22Rv1 (cell line): Measurements from ENCODE around the gene KCNG4.

ENCODE experiments used
- H3K27ac ChIP-seq: fragments of 450-650 bp; 2 replicates; pipeline ENCODE4 v1.5.1; 2017
- CTCF ChIP-seq: fragments of 450-650 bp; IDR thresholded peaks from 2 replicates; pipeline ENCODE4 v1.5.1; 2017; ENCODE audit warnings: mild to moderate bottlenecking
- ZFX ChIP-seq: fragments of 450-650 bp; IDR thresholded peaks from 2 replicates; pipeline ENCODE4 v1.6.1; 2017; ENCODE audit warnings: antibody characterized with exemption, borderline replicate concordance

The KCNG4 gene

GRCh38 chr16:84183572-84183875, 56.3 kb downstream of the KCNG4 start:
- no peak overlapping the region for H3K27ac ChIP-seq
- TF ChIP-seq CTCF (no peak), ZFX (no peak)

- TF ChIP-seq ZFX (no peak), CTCF (no peak)
- no peak overlapping the region for H3K27ac ChIP-seq
These were observed 56.9 kb downstream of the KCNG4 start for GRCh38 chr16:84182680-84183571.

GRCh38 chr16:84182104-84182503, 57.7 kb downstream of the KCNG4 start:
- no peak overlapping the region for H3K27ac ChIP-seq
- TF ChIP-seq CTCF: no peak
- TF ChIP-seq ZFX: no peak

DNA sequence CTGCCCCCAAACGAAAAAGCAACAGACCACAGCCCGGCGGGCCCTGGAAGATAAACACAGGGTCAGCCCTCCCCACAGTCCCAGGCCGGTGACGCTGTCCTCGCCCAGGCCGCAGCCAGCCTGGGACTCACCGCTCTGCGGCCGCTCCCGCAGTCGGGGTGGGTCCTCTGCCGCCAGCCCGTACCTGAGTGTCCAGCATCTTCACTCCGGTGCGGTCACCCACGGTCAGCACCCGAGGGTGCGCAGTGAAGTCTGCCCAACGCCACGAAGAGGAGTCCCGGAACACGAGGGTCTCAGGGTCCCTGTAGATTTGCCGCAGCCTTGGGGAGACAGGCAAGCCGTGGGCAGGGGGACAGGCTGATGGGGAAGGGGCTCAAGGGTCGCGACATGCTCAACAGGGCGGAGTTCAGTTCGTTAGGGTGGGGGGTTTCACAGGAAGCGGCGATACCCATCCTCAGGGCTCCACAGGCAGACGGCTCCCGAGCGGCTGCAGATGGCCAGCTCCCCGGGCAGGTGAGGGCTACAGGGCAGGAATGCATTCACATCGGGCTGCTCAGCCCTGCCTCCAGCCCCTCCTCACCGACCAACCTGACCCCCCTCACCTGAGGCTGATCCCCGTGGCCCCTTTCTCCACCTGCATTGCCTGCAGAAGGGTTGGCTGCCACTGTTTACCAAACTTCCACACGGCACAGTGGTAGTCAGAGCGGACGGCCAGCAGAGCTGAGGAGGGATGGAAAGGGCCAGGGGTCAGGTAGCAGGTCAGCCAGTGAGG, 58.5 kb downstream of the KCNG4 start:
- TF ChIP-seq CTCF: no peak
- TF ChIP-seq ZFX: no peak
- H3K27ac ChIP-seq: no peak overlapping the region

GRCh38 chr16:84180519-84181140, 59.2 kb downstream of the KCNG4 start:
- TF ChIP-seq CTCF (no peak), ZFX (no peak)
- no peak overlapping the region for H3K27ac ChIP-seq

DNA sequence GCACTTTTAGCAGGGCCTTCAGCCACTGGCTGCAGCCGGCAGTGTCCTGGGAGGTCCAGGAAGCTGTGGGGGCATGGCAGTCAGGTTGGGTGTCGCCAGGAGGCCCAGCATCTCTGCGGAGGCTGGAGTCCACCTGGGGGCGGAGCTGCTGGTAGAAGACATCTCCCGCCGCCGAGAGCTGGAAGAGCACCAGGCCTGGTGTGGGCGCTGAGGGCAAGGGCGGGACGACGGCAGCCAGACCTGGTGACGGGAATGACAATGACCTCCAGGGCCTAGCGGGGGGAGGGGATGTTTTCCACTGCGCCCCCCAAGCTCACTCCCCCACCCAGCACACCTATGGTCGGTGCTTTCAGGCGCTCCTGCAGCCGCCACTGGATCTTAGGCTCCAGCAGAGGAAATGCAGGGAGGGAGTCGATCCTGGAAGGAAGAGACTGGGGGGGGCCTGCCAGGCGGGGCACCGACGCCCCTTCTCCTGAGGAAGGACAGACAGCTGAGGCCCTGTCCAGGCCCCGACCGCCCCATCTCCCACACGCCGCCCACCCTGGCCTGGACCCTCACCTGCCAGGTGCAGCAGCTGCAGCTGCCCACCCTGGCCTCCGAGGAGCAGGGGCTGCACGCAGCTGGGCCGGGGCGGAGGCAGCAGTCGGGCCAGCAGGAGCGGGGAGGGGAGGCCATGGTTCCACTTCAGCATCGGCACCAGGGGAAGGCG, 60.0 kb downstream of the KCNG4 start:
- H3K27ac ChIP-seq: no peak overlapping the region
- TF ChIP-seq CTCF (no peak), ZFX (no peak)
